GM21786 (cell line): Measurements from ENCODE around the gene ZNF497.
"Not testable (repeated sequence)": the region's sequence is repeated elsewhere in the genome, so short reads cannot be mapped to it uniquely, and the experiment has no call there.

Experiments
- ATAC-seq: cut with Tn5 transposase; IDR thresholded peaks from one replicate; pipeline ENCODE4 v1.9.1; 2021; ENCODE audit not compliant: unreplicated experiment

The ZNF497 gene

DNA sequence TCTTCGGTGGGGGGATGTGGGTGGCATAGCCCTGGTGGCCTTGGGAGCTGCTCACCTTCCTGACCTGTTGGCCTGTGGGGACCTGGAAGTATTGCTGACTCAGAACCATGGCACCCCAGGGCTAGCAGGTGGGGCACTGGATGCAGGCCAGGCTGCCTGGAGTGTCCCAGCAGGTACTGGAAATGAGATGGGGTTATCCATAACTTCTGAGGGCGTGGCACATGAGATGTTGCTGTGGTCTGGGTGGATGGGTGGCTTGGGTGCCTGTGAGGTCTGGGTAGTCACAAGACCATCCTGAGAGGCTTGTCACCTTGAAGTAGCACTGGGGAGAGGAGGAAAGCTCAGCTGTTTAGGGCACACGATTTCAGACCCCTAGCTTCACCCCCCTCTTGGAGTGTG is 32.3 kb upstream of the ZNF497 start:
- no peak for ATAC-seq

DNA sequence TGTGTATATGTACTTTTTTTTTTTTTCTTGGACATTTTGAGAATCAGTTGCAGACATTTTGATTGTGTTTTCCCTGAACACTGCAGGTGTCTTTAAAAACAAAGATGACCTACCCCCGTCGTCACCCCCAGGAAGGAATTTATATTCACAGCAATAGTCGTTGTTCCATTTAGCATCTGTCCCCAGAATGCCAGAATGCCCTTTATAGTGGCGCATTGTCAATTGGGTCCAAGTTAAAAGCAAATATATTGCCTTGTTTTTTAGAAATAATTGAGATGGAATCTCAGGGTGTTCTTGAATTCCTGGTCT is 31.1 kb upstream of the ZNF497 start:
- ATAC-seq = no peak

DNA sequence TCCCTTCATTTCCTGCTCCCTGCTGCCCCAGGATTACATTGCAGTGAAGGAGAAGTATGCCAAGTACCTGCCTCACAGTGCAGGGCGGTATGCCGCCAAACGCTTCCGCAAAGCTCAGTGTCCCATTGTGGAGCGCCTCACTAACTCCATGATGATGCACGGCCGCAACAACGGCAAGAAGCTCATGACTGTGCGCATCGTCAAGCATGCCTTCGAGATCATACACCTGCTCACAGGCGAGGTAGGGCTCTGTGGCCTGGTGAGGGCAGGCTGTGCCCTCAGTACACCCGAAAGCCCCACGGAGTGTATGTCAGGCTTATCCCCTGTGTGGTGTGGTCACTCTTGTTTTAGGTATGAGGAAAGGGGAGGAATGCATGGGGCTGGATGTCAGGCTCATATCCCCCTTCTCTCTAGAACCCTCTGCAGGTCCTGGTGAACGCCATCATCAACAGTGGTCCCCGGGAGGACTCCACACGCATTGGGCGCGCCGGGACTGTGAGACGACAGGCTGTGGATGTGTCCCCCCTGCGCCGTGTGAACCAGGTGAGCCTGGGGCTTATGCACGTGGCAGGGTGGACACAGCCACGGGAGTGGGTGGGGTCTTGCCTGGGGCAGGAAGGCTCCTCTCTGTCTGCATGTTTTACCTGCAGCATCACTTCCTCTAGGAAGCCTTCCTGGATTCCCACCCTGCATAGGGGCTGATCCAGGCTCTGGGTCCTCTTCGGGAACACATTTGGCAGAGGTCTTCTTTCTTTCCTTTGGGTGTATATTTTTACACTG is 30.6 kb upstream of the ZNF497 start:
- no peak for ATAC-seq

DNA sequence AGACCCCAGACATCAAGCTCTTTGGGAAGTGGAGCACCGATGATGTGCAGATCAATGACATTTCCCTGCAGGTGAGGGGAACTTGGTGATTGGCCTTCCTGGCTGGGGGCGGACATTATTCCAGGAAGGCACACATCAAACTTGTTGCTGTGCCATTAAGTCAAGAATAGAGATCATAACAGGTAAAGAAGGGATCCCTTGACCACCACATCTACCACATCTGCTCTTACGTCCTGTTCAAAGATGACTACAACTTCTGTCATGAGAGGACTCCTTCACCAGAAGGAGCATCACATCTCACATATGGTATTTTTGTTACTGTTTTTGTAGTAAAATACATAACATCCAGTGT is 25.6 kb upstream of the ZNF497 start:
- no peak for ATAC-seq

DNA sequence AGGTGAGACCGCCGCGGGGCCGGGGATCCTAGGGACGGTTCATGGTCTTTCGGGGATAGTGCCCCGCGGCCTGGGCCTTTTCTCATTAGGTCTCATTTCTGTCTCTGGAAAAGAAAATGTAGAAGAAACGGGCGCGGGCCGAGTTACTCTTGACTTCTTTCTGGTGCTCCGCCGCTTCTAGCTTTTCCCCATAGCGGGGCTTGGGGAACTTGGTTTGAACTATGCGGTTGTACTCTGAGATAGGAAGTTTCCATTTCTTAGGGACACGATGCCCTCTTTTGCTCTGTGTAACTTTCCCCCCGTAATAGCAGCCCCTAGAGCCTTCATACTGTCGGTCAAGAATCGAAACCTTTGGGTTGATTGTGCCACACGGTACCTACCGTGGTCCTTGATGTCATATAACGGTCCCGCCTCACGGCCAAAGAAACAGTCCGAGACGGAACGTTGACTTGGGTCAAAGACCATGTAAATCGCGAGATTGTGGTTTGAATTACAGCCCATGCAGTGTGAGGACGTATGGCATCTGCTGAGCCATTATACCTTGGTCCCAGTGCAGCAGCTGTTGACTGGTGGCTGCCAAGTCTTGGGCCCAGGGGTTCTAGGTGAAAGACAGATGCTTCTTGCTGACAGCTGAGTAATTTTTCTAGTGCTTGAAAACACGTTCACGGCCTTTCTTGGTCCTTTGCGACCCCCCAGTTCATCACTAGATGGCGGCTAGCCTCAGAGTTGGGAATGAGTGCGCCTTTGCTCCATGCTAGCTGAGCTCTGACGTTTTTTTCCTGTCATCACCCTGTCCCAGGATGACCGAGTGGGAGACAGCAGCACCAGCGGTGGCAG is 25.0 kb upstream of the ZNF497 start:
- ATAC-seq = no peak

DNA sequence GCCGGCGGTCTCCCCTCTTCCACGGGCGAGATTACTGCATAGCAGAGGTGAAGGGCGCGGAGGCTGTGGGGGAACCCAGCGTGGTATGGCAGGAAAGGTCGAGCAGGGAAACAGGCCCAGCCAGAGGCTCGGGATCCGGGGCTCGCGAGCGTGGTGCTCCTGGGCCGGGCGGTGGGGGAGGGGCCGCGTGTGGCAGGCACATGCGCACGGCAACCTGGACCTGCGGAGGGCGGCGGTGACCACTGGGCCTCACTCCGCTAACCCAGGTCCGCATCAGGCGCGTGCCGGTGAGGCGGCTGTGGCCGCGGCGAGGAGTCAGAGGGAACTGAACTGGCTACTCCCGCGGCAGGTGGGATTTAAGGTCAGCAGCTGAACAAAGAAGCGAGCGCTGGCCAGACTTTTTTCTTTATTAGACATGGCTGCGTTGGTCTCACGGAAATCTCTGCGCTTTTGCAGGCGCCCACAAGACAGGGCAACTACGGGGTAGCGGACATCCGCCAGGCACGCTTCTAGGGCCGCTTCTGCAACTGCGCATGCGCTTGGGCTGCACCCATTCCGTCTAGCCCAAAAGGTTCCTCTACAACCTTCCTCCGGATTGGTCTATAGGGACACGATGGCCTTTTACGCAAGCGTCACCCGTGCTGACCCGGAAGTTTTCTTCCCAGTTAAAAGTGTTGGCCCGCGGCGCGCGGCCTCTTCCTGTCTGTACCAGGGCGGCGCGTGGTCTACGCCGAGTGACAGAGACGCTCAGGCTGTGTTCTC is 24.2 kb upstream of the ZNF497 start, which contains the start of gene RPS5:
RPS5 (plus strand) TSS at position 694 of the 762 bp plus-strand sequence. CDS start 869 bp downstream, outside the sequence.
- ATAC-seq = peak; percentile 92

DNA sequence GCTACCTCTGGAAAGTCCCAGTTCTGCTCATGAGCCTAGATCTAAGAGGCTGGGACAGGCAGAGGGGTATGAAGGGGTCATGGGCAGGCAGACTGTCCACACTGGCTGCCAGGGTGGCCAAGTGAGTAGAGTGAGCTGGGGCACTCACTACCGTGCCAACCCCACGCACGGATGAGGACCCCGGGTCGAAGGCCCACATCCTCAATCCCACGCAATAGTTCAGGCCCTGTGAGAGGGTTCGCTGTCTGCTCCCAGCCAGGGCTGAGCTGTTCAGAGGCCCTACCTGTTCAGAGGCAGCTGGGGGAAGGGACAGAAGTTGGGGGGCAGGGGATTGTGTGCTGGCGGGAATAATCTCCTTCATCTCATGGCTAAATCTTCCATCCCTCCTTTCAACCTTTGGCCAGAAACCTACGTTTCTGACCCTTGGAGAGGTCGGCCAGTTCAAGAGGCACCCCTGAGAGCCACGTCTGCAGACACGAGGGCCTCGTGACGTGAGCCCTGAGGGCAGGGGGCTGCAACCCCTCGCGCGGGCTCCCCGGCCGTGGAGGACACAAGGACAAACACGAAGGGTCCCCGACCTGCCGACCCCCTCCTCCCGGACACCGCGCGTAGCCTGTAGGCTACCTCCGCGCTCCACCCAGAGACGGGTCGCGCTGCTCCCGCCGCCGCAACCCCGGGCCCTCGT is 23.5 kb upstream of the ZNF497 start:
- ATAC-seq = no peak

DNA sequence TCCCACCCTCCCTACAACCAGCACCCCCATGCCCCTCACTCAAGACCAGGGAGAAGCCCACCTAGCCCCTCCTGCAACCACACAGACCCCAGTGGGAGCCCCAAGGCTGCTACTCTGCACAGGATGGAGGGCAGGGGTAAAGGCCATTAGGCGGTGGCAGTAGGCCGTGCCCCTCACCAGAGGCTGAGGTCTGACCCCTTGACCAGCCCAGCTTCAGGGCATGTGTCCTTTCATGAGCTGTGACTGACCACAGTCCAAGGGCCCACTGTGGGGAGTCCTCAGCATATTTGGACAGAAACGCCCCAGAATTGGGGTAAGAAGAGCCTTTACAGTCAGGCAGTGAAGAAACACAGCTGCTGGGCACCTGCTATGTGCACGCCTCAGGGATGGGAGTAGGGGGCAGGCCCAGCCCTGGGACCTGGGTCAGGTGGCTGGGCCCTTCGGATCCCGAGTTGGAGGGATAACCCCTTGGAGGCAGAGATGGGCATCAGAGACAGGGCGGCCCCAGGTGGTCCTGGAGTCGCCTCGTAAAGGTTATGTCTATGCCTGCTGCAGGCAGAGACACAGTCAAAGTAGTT is 22.9 kb upstream of the ZNF497 start:
- no peak for ATAC-seq

DNA sequence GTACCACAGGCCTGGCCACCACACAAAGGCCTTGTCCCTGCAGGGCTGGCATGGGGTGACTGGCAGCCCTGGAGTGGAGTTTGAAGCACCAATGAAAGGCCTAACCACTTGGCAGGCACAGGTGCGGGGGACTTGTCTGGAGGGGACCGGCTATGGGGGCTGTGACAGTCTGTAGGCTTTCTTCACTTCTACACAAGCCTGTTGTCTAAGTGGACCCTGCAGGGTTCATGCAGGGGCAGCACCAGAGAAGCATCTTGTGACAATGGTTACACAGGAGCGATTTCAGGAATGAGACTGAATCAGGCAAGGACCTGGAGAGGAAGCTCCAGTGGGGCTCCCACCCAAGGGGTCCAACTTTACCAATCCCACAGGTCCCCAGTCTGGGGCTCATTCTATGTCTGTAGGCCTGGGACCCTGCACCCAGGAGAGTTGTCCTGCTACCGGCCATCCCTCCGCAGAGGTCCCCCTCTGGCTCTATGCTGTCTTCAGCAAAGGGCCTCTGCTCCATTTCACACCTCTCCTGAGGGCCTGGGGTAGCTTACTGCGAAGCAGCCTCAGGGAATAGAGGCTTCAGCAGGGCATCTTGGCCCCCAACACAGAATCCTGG is 20.5 kb upstream of the ZNF497 start:
- ATAC-seq = no peak

DNA sequence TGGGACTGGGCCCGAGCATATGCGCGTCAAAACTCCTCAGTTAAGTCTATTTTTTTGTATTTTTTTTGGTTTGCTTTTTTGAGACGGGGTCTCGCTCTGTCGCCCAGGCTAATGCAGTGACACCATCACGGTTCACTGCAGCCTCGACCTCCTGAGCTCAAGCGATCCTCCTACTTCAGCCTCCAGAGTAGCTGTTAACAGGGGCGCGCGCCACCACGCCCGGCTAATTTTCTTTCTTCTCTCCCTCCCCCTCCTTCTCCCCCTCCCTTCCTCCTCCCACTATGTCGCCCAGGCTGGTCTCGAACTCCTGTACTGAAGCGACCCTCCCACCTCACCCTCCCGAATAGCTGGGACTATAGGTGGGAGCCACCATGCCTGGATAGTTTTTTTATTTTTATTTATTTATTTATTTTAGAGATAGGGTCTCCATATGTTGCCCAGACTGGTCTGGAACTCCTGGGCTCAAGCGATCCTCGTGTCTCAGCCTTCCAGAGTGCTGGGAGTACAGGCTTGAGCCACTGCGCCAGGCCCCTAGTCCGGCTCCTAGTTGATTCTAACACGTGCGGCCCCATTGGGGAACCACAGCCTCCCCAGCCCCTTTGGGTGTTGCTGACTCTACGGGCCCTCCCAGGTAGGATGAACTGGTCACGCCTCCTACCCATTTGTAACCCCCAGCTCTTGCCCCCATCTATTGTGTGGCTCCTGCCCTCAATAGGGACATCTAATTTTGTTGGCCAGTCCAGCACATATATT is 19.1 kb upstream of the ZNF497 start:
- no peak for ATAC-seq

DNA sequence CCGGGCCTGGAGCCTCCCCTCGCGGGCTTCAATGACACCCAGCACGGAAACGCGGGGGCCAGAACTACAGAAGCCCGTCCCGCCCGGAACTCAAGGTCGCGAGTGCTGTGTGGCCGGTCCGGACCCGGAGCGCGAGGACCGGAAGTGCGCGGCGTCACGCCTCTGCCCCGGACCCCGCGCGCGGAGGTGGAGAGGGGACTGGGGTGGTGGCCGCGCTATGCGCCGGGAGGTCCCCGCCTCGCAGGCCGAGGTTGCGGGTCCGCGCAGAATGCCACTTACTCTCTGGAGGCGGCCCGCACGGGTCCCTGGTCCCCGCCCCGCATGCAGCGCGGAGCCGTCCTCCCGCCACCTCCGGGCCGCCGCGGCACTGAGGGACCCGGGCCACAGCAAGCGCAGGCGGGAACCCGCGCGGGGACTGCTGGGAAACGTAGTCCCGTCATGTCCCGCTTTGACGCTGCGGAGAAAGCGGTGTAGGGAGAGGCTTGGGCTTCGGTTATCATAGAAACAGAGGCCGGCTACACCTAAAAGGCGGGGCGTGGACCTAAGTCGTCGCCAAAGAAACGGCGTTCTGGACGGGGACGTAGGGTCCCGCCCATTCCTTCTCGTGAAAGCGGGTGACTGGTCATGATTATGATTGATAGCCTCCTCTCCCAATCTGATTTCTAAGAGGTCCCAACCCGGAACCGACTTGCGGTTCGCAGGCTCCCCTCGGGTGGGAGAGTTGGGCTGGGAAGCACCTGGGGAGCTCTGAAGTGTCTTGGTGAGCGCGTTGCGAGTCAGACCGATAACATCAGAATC is 18.3 kb upstream of the ZNF497 start, which contains the start of gene ZNF837:
ZNF837 (minus strand) TSS at position 369 of the 798 bp plus-strand sequence. CDS start 11,698 bp downstream, outside the sequence.
- peak; percentile 84 for ATAC-seq

DNA sequence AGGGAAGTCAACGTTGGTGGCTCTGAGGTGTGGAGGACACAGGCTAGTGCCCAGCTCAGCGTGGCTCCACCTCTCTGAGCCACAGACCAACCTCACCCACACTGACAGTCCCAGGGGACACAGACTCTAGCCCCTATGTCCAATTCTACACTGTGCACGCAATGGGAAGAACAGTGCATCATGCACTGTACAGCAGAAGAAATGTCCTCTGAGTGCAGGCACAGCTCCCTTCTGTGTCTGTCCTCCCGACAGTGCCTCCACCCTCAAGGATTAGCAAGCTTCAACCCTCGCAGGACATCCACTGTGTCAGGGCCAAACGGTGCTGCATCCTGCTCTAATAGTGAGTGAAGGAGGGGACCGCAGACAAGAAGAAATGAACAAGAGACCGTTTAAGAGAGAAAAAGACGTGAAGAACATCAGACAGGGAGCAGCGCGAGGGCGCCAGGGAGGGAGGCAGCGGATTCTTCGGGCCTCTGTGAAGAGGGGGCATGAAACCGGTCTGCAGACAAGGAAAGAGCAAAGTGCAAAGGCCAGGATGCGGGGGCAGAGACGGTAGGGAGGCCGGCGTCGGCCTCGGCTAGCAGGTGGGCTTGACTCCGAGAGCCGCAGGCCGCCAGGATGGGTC is 17.6 kb upstream of the ZNF497 start:
- no peak for ATAC-seq

DNA sequence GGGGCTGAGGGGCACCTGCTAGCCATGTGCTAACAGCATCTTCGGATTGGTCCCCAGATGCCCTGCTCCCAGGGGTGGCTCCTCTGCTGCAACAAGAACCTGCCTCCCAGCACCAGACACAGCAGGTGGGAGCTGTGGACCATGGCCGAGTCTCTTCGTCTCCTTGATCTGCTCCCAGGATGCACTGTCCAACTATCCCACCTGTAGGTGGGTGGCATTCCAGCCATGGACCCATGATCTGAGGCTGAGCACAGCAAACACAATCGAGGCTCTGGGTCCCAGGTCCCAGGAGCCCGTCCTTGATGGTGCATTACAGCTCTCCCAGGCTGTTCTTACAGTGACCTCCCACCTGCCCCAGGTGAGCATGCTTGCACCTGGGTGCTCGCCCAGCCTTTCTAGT is 16.7 kb upstream of the ZNF497 start:
- no peak for ATAC-seq

DNA sequence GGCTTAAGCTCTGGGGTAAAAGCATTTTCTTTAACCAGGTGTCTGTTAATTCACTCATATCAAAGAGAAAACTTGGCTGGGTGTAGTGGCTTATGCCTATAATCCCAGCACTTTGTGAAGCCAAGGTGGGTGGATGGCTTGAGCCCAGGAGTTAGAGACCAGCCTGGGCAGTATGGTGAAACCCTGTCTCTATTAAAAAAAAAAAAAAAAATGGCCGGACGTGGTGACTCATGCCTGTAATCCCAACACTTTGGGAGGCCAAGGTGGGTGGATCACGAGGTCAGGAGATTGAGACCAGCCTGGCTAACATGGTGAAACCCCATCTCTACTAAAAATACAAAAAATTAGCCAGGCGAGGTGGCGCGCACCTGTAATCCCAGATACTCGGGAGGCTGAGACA is 14.2 kb upstream of the ZNF497 start:
- not testable (repeated sequence) for ATAC-seq

DNA sequence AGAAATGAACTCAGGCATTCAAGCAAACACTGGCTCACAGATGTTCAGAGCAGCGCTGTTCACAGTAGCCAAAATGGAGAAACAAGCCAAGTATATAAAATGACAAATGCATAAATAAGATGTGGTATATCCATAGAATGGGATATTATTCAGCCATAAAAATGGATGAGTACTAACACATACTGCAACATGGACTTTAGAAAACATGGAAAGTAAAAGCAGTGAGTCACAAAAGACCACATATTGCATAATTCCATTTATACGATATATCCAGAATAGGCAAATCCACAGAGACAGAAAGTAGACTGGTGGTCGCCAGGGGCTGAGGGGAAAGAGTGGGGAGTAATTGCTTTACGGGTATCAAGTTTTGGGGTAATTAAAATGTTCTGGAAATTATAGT is 11.6 kb upstream of the ZNF497 start:
- no peak for ATAC-seq

DNA sequence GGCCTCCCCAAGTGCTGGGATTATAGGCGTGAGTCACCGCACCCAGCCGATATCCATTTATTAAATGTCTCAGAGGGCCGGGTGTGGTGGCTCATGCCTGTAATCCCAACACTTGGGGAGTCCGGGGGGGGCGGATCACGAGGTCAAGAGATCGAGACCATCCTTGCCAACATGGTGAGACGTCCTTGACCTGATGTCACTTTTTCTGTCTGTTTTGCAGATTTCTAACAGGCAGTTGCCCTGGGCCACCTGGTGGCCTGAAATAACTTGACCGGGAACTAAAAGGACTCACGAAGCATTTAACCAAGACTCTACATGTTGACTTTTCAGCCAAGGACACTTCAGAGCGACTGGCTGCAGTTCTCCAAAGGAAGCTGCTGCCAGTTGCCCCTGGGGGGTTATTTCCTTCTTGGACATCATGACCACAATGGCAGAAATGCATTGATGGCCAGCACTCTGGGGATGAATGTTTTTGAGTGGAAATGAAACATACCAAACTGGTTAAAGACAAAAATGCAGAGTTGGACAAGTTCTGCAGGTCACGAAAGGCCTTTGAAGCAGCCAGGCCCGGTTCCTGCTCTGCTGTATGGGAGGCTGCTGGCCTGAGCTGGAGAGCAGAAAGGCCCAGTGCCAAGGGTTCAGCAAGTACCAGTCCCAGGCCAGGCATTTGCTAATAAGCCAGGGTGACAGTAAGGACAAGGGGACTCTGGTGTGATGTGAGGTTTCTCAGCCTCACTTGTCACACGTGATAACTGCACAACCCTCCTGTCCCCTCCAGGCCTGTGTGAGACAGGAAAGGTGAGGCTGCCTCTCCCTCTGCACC is 10.0 kb upstream of the ZNF497 start:
- ATAC-seq = no peak

DNA sequence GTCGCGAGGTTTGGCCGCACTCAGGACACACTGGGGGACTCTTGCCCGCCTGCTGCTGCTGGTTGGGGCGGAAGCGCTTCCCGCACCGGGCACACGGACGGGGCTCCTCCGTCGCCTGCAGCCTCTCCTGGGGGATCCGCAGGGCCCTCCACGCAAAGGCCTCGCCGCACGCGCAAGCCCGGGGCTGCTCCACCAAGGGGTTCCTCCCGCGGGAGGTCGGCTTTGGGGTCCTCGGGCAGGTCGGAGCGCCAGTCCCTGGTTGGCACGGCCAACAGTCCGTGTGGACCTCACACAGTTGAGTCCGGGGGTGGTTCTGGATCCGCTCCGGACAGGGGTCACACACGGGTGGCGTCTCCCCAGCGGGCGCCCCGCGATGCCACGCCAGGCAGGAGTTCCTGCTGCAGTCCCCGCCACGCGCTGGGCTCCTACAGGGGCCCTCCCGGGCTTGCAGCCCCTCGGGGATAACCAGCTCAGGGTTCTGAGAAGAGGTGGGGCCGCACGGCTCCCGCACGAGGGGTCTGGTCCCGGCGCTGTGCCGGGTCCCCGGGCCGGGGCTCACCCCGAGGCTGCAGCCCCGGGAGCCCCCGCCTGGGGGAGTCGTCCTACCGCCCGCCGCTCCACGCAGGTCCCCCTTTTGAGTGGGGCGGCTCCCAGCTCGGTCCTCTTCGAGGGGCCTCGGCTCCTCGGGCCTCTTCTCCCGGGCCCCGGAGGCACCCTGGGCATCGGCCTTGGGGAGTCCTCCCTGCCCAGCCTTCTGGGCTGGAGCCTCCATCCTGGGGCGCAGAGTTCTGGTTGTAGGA is 6.2 kb upstream of the ZNF497 start:
- no peak for ATAC-seq
